Endothelial cell of umbilical vein (primary cell): ENCODE data around the gene CACNG4.

ENCODE experiments used
- CTCF ChIP-seq, 2 donors: IDR thresholded peaks; 1 replicate in 1 of 2; 2 replicates in 1 of 2; pipeline ENCODE4 v1.5.1; 2011; ENCODE audit warnings: low read length in 2 of 2, mild to moderate bottlenecking in 2 of 2, moderate library complexity in 2 of 2, control low read depth in 1 of 2, inconsistent platforms in 1 of 2, low read depth in 1 of 2; ENCODE audit not compliant: insufficient read depth in 1 of 2; ENCODE audit errors: extremely low read depth in 1 of 2
- EZH2 ChIP-seq: IDR thresholded peaks from 2 replicates; pipeline ENCODE4 v1.6.1; 2012; ENCODE audit warnings: borderline replicate concordance, low read depth, mild to moderate bottlenecking, moderate library complexity, low read length, inconsistent platforms; ENCODE audit not compliant: severe bottlenecking
- GATA2 ChIP-seq: IDR thresholded peaks from 2 replicates; pipeline ENCODE4 v1.7.0; 2011; ENCODE audit warnings: low read depth, mild to moderate bottlenecking, moderate library complexity, mixed read lengths, low read length; ENCODE audit not compliant: insufficient read length, insufficient read depth
- JUN ChIP-seq: IDR thresholded peaks from 2 replicates; pipeline ENCODE4 v1.6.1; 2011; ENCODE audit warnings: borderline replicate concordance, low read depth; ENCODE audit not compliant: insufficient read length, insufficient read depth
- MYC ChIP-seq: IDR thresholded peaks from one replicate; pipeline ENCODE4 v1.6.1; 2011; ENCODE audit warnings: mild to moderate bottlenecking, low read depth, low read length
- POLR2A ChIP-seq: IDR thresholded peaks from 2 replicates; pipeline ENCODE4 v1.6.1; 2012; ENCODE audit warnings: low read depth, mild to moderate bottlenecking, control low read depth, low read length
- POLR2AphosphoS5 ChIP-seq: IDR thresholded peaks from 2 replicates; pipeline ENCODE4 v1.6.1; 2012; ENCODE audit warnings: low read depth, mild to moderate bottlenecking, control low read depth, low read length, moderate library complexity; ENCODE audit not compliant: insufficient read depth

GRCh38 chr17:66943484-66943883 lies 21.0 kb upstream of the CACNG4 start:
- TF ChIP-seq POLR2A = no peak
- no peak for TF ChIP-seq CTCF (IDR thresholded peaks at IDR 0.05; ENCODE audit: extremely low read depth in 1 of 2, insufficient read depth in 1 of 2, low read depth in 1 of 2, low read length in 2 of 2)
- TF ChIP-seq POLR2AphosphoS5 = no peak
- no peak for TF ChIP-seq GATA2
- TF ChIP-seq JUN = no peak
- TF ChIP-seq EZH2 = no peak
- TF ChIP-seq MYC = no peak
